GM12878 (cell line): ENCODE results near the gene DGKB. TPM values are rescaled to one million over a fixed set of nuclear protein-coding genes. Genes with fewer than 3 reads are reported as not detected.

ENCODE experiments used
- ATAC-seq: fragments of 200-7000 bp; cut with Tn5 transposase; 3 replicates; pipeline ENCODE4 v1.9.1; 2020; ENCODE audit warnings: mild to moderate bottlenecking, moderate library complexity
- BruUV-seq: library from RNA; stranded (reverse); fragments of 400-500 nt; replicated peaks from 2 replicates; lab custom pipeline; 2021; lab: Mats Ljungman, UMichigan
- CTCF ChIA-PET: fragments of 300-600 bp; sonication (Branson Sonifier 250); formaldehyde crosslinking; extraction: SDS; loops from one replicate; lab custom pipeline; 2021; ENCODE audit warnings: inconsistent platforms; lab: Yijun Ruan, JAX
- POLR2A ChIA-PET: fragments of 350-600 bp; formaldehyde crosslinking; extraction: SDS; loops from one replicate; lab custom pipeline; 2021; ENCODE audit warnings: inconsistent platforms; lab: Charles Lee
- RAD21 ChIA-PET: fragments of 300-600 bp; sonication (Branson Sonifier 250); formaldehyde crosslinking; loops from one replicate; lab custom pipeline; 2023; ENCODE audit warnings: antibody characterized with exemption; ENCODE audit not compliant: unreplicated experiment; lab: Charles Lee
- SMC1A ChIA-PET: fragments of 300-600 bp; sonication (Branson Sonifier 250); formaldehyde crosslinking; loops from one replicate; lab custom pipeline; 2023; ENCODE audit not compliant: unreplicated experiment, uncharacterized antibody; lab: Charles Lee
- DNase-seq: peaks from one replicate; pipeline ENCODE4 v3.0.0-alpha.2; 2011; ENCODE audit warnings: low read depth, low spot score
- FAIRE-seq: peaks from 3 replicates; lab custom pipeline; 2011; peaks lifted over from hg19 to GRCh38; lab: Jason Lieb, UNC
- H2AFZ ChIP-seq: 2 replicates; pipeline ENCODE4 v1.6.0; 2011; ENCODE audit warnings: low read depth, low read length, control low read depth; ENCODE audit not compliant: control insufficient read depth
- H3K27ac ChIP-seq: 2 replicates; pipeline ENCODE4 v1.5.1; 2011; ENCODE audit warnings: control low read depth; ENCODE audit not compliant: control insufficient read depth, insufficient read depth
- H3K27me3 ChIP-seq, 2 experiments: replicated peaks in 1 of 2; 2 replicates each; pipeline versions ENCODE4 v1.6.0 to v1.6.1; 2011; ENCODE audit warnings: low read length in 1 of 2; ENCODE audit not compliant: control insufficient read depth in 2 of 2, insufficient read depth in 2 of 2
- H3K36me3 ChIP-seq, 2 experiments: 2 replicates each; pipeline ENCODE4 v1.5.1; 2011; ENCODE audit warnings: low read length in 1 of 2; ENCODE audit not compliant: control insufficient read depth in 2 of 2, insufficient read depth in 2 of 2
- H3K4me1 ChIP-seq: 2 replicates; pipeline ENCODE4 v1.6.1; 2011; ENCODE audit warnings: mild to moderate bottlenecking, low read length, moderate library complexity, mixed read lengths; ENCODE audit not compliant: control insufficient read depth, insufficient read depth
- H3K4me2 ChIP-seq: 2 replicates; pipeline ENCODE4 v1.6.0; 2011; ENCODE audit warnings: control low read depth; ENCODE audit not compliant: control insufficient read depth, insufficient read depth
- H3K4me3 ChIP-seq: fragments of 200-600 bp; sonication (generic); 2 replicates; pipeline ENCODE4 v1.5.1; 2016
- H3K79me2 ChIP-seq: 2 replicates; pipeline ENCODE4 v1.6.0; 2011; ENCODE audit warnings: low read length; ENCODE audit not compliant: control insufficient read depth, insufficient read depth
- H3K9ac ChIP-seq: 2 replicates; pipeline ENCODE4 v1.8.0; 2011; ENCODE audit warnings: low read length, control low read depth, mixed read lengths; ENCODE audit not compliant: control insufficient read depth, insufficient read depth
- H3K9me3 ChIP-seq: replicated peaks from 3 replicates; pipeline ENCODE4 v1.5.1; 2011; ENCODE audit warnings: mild to moderate bottlenecking, low read length; ENCODE audit not compliant: control insufficient read depth, insufficient read depth
- H4K20me1 ChIP-seq: 2 replicates; pipeline ENCODE4 v1.6.0; 2011; ENCODE audit not compliant: control insufficient read depth, insufficient read depth
- BCL3 ChIP-seq: IDR thresholded peaks from 2 replicates; pipeline ENCODE4 v1.6.1; 2011; ENCODE audit warnings: borderline replicate concordance, low read depth, mild to moderate bottlenecking, moderate library complexity, low read length; ENCODE audit not compliant: insufficient read depth, poor library complexity, severe bottlenecking
- CEBPB ChIP-seq, 2 experiments: fragments of 150-350 bp in 1 of 2; IDR thresholded peaks; 2 replicates each; pipeline ENCODE4 v1.6.1; 2012 to 2014; ENCODE audit warnings: low read depth in 2 of 2, low read length in 2 of 2, borderline replicate concordance in 1 of 2, inconsistent platforms in 1 of 2
- MTA2 ChIP-seq: fragments of 450-650 bp; IDR thresholded peaks from 2 replicates; pipeline ENCODE4 v1.6.1; 2016; ENCODE audit warnings: low read depth, mild to moderate bottlenecking, moderate library complexity
- NR2F1 ChIP-seq: fragments of 450-650 bp; conservative IDR thresholded peaks from 2 replicates; pipeline ENCODE4 v1.6.1; 2017; ENCODE audit warnings: mild to moderate bottlenecking
- PAX8 ChIP-seq: fragments of 450-650 bp; IDR thresholded peaks from 2 replicates; pipeline ENCODE4 v1.6.1; 2017; ENCODE audit warnings: mild to moderate bottlenecking, moderate library complexity
- PRDM15 ChIP-seq: fragments of 450-650 bp; formaldehyde crosslinking; IDR thresholded peaks from 2 replicates; pipeline ENCODE4 v1.4.0; 2020; ENCODE audit warnings: mild to moderate bottlenecking, moderate library complexity
- RELB ChIP-seq: fragments of 450-650 bp; IDR thresholded peaks from 2 replicates; pipeline ENCODE4 v1.6.1; 2017; ENCODE audit warnings: low read depth, mild to moderate bottlenecking, moderate library complexity
- SMAD5 ChIP-seq: IDR thresholded peaks from 2 replicates; pipeline ENCODE4 v1.6.1; 2016; ENCODE audit warnings: antibody characterized with exemption, low read depth
- SREBF2 ChIP-seq: IDR thresholded peaks from 2 replicates; pipeline ENCODE4 v1.6.1; 2012; ENCODE audit warnings: mild to moderate bottlenecking, low read length
- ZBED1 ChIP-seq: IDR thresholded peaks from 2 replicates; pipeline ENCODE4 v1.6.1; 2016; ENCODE audit warnings: borderline replicate concordance
- WGBS: methylation state at CpG from one replicate; pipeline ENCODE4 v1.1.6; 2016; ENCODE audit warnings: low lambda C conversion rate; ENCODE audit not compliant: insufficient replicate concordance, insufficient coverage; ENCODE audit errors: missing lambda C conversion rate; 5-methylcytosine and 5-hydroxymethylcytosine counted together
- in situ Hi-C: fragments of 300-500 bp; cut with MboI; formaldehyde crosslinking; loops from 9 replicates; pipeline ENCODE4 v1.14.3; 2018; ENCODE audit warnings: mixed read lengths
- intact Hi-C: fragments of 100-400 bp; cut with micrococcal nuclease; formaldehyde crosslinking; loops from one replicate; pipeline ENCODE4 v1.14.2; 2022; ENCODE audit not compliant: unreplicated experiment
- polyA plus RNA-seq, 11 experiments: library from polyadenylated mRNA; depleted of rRNA in 4 of 11; unstranded in 6 of 11; stranded (reverse) in 5 of 11; fragments of >200 nt; fragmentation: Nextera tagmentation in 4 of 11; fragmentation: Illumina TruSeq in 1 of 11; extraction: Ambion mirVana in 4 of 11; extraction: Trizol in 1 of 11; gene quantifications; 1 replicate in 1 of 11; 2 replicates in 10 of 11; pipeline versions ENCODE4 v1.2.1 to v1.2.3, GENCODE V29; 2011 to 2016; ENCODE audit warnings: inconsistent platforms in 2 of 11, missing spikeins in 2 of 11, low read depth in 1 of 11
- total RNA-seq, 4 experiments: library from RNA; depleted of rRNA in 3 of 4; stranded (reverse); fragments of >200 nt in 3 of 4; fragmentation: Illumina TruSeq in 1 of 4; extraction: Trizol in 1 of 4; gene quantifications; 2 replicates each; pipeline versions ENCODE4 v1.2.1 to v1.2.3, GENCODE V29; 2013 to 2021

The DGKB gene
- total and polyA plus RNA-seq, 10 of the 15 experiments (the other 5 are each of a cell fraction or from before 2014, with no cell fraction given), result 0.02 to 0.10 (median 0.04) TPM; not detected in 6

GRCh38 chr7:14635955-14636354, 266.6 kb downstream of the DGKB start:
- no peaks in the 10 kb centered on the region for H3K9me3 ChIP-seq
- TF ChIP-seq RELB (no peak), BCL3 (no peak), PRDM15 (CRISPR knock-in tag) (no peak), ZBED1 (no peak), NR2F1 (0 out of 2 replicates have a peak, but pooled peaks have one; percentile 15), MTA2 (peak; percentile 53; the same call in 1 of the 2 replicates), SMAD5 (no peak), CEBPB (IDR thresholded peaks at IDR 0.05; ENCODE audit: borderline replicate concordance in 1 of 2, low read depth in 2 of 2, low read length in 2 of 2) (no peak), PAX8 (no peak), SREBF2 (no peak)
- H3K4me2 ChIP-seq, result no peak overlapping the region
- 21% methylated on average over 4 of the region's 4 CpGs for WGBS
- H3K9ac ChIP-seq, result no peak overlapping the region
- intact Hi-C loops, result no loop called here
- RAD21 ChIA-PET, result no interaction called here
- in situ Hi-C loops, result no loop called here
- H3K79me2 ChIP-seq, result no peaks in the 10 kb centered on the region
- no peak overlapping the region for H3K27ac ChIP-seq
- no TSS peak for BruUV-seq
- ATAC-seq, result no peak
- no peaks in the 10 kb centered on the region for H4K20me1 ChIP-seq
- no peak for FAIRE-seq
- DNase-seq, result no peak
- H3K4me1 ChIP-seq, result no peaks in the 10 kb centered on the region
- no peak overlapping the region for H3K4me3 ChIP-seq
- no peaks in the 10 kb centered on the region for H3K27me3 ChIP-seq
- no peak overlapping the region for H2AFZ ChIP-seq
- CTCF ChIA-PET, result no interaction called here
- no peaks in the 10 kb centered on the region for H3K36me3 ChIP-seq
- SMC1A ChIA-PET, result no interaction called here
- POLR2A ChIA-PET, result no interaction called here
